ENCODE measurements around the gene LDLRAD4.

Gene LDLRAD4

GRCh38 chr18:13176847-13177246, 41.7 kb upstream of the LDLRAD4 start:
- H3K79me1 ChIP-seq (ENCODE audit: low read depth, low read length) = no peaks in the 10 kb centered on the region
- peak overlapping the region; percentile 10 for H2AK5ac ChIP-seq (ENCODE audit: low read depth, low read length)
- H3K4me3 ChIP-seq (ENCODE audit: low read length in 2 of 2) = no peak overlapping the region
- no peaks in the 10 kb centered on the region for H3K9me3 ChIP-seq (replicated peaks in 1 of 2; ENCODE audit: control insufficient read depth in 2 of 2, insufficient read depth in 1 of 2, low read depth in 1 of 2, low read length in 2 of 2)
- H3K4ac ChIP-seq (ENCODE audit: low read length) = no peak overlapping the region
- no peak overlapping the region for H3K23ac ChIP-seq (ENCODE audit: low read depth, low read length, poor library complexity)
- peaks cover 0 to 4% (median 0%) of the 10 kb centered on the region in 3 experiments for H3K27me3 ChIP-seq (ENCODE audit: control insufficient read depth in 3 of 3, insufficient read depth in 3 of 3, low read depth in 1 of 3, low read length in 3 of 3)
- H3K27ac ChIP-seq (replicated peaks; ENCODE audit: low read length) = no peak overlapping the region
- H3K4me2 ChIP-seq (ENCODE audit: insufficient read depth, low read length, poor library complexity, severe bottlenecking) = no peak overlapping the region
- no CpG with 5 or more reads among the region's 13 CpGs for WGBS, 2 donors (ENCODE audit: extremely low coverage in 2 of 2, insufficient read length in 2 of 2, insufficient replicate concordance in 1 of 2)
- H4K8ac ChIP-seq (ENCODE audit: low read depth, low read length) = no peak overlapping the region
- no peak overlapping the region for H2BK120ac ChIP-seq (ENCODE audit: low read depth, low read length)
- H3K14ac ChIP-seq (ENCODE audit: low read length) = no peak overlapping the region
- H2BK15ac ChIP-seq (ENCODE audit: low read length) = no peak overlapping the region
- no peak overlapping the region for H3K9ac ChIP-seq (ENCODE audit: low read depth, low read length, poor library complexity)
- H2BK12ac ChIP-seq (ENCODE audit: low read length) = no peak overlapping the region
- H3K4me1 ChIP-seq (ENCODE audit: control insufficient read depth in 2 of 2, insufficient read depth in 1 of 2, low read depth in 1 of 2, low read length in 2 of 2) = peaks cover 0 to 2% of the 10 kb centered on the region in 2 donors
- no peaks in the 10 kb centered on the region for H3K36me3 ChIP-seq (replicated peaks in 1 of 2; ENCODE audit: control insufficient read depth in 2 of 2, insufficient read depth in 2 of 2, low read length in 2 of 2)
- peak overlapping the region; percentile 73 for H3K18ac ChIP-seq (ENCODE audit: low read length)
- no peak overlapping the region for H2AFZ ChIP-seq (ENCODE audit: low read length)
- DNase-seq (ENCODE audit: low spot score) = no peak
- H4K91ac ChIP-seq (ENCODE audit: low read depth, low read length, poor library complexity) = no peak overlapping the region
- H2BK5ac ChIP-seq (ENCODE audit: low read length) = no peak overlapping the region

GRCh38 chr18:13178197-13178596, 40.4 kb upstream of the LDLRAD4 start:
- Histone ChIP-seq H3K27ac (replicated peaks; ENCODE audit: low read length) (no peak overlapping the region), H3K14ac (ENCODE audit: low read length) (no peak overlapping the region), H3K4me3 (ENCODE audit: low read length in 2 of 2) (no peak overlapping the region), H3K27me3 (ENCODE audit: control insufficient read depth in 3 of 3, insufficient read depth in 3 of 3, low read depth in 1 of 3, low read length in 3 of 3) (peaks cover 0 to 4% (median 0%) of the 10 kb centered on the region in 3 experiments), H4K8ac (ENCODE audit: low read depth, low read length) (no peak overlapping the region), H4K91ac (ENCODE audit: low read depth, low read length, poor library complexity) (no peak overlapping the region), H3K36me3 (replicated peaks in 1 of 2; ENCODE audit: control insufficient read depth in 2 of 2, insufficient read depth in 2 of 2, low read length in 2 of 2) (no peaks in the 10 kb centered on the region), H3K9ac (ENCODE audit: low read depth, low read length, poor library complexity) (no peak overlapping the region), H3K4me1 (ENCODE audit: control insufficient read depth in 2 of 2, insufficient read depth in 1 of 2, low read depth in 1 of 2, low read length in 2 of 2) (peaks cover 0 to 2% of the 10 kb centered on the region in 2 donors), H3K23ac (ENCODE audit: low read depth, low read length, poor library complexity) (no peak overlapping the region), H2BK120ac (ENCODE audit: low read depth, low read length) (no peak overlapping the region), H2BK15ac (ENCODE audit: low read length) (no peak overlapping the region), H3K18ac (ENCODE audit: low read length) (no peak overlapping the region), H2AFZ (ENCODE audit: low read length) (no peak overlapping the region), H2BK5ac (ENCODE audit: low read length) (no peak overlapping the region), H3K9me3 (replicated peaks in 1 of 2; ENCODE audit: control insufficient read depth in 2 of 2, insufficient read depth in 1 of 2, low read depth in 1 of 2, low read length in 2 of 2) (no peaks in the 10 kb centered on the region), H3K4me2 (ENCODE audit: insufficient read depth, low read length, poor library complexity, severe bottlenecking) (no peak overlapping the region), H3K4ac (ENCODE audit: low read length) (no peak overlapping the region), H2AK5ac (ENCODE audit: low read depth, low read length) (no peak overlapping the region), H3K79me1 (ENCODE audit: low read depth, low read length) (no peaks in the 10 kb centered on the region), H2BK12ac (ENCODE audit: low read length) (no peak overlapping the region)
- WGBS, 2 donors (ENCODE audit: extremely low coverage in 2 of 2, insufficient read length in 2 of 2, insufficient replicate concordance in 1 of 2) = no CpG with 5 or more reads among the region's 7 CpGs
- DNase-seq (ENCODE audit: low spot score) = no peak

GRCh38 chr18:13178976-13179375, 39.6 kb upstream of the LDLRAD4 start:
- Histone ChIP-seq H4K91ac (ENCODE audit: low read depth, low read length, poor library complexity) (no peak overlapping the region), H3K9ac (ENCODE audit: low read depth, low read length, poor library complexity) (no peak overlapping the region), H3K36me3 (replicated peaks in 1 of 2; ENCODE audit: control insufficient read depth in 2 of 2, insufficient read depth in 2 of 2, low read length in 2 of 2) (no peaks in the 10 kb centered on the region), H3K4ac (ENCODE audit: low read length) (no peak overlapping the region), H3K18ac (ENCODE audit: low read length) (no peak overlapping the region), H2BK5ac (ENCODE audit: low read length) (no peak overlapping the region), H3K23ac (ENCODE audit: low read depth, low read length, poor library complexity) (no peak overlapping the region), H3K4me3 (ENCODE audit: low read length in 2 of 2) (no peak overlapping the region), H2BK12ac (ENCODE audit: low read length) (no peak overlapping the region), H3K14ac (ENCODE audit: low read length) (no peak overlapping the region), H3K27ac (replicated peaks; ENCODE audit: low read length) (no peak overlapping the region), H3K9me3 (replicated peaks in 1 of 2; ENCODE audit: control insufficient read depth in 2 of 2, insufficient read depth in 1 of 2, low read depth in 1 of 2, low read length in 2 of 2) (no peaks in the 10 kb centered on the region), H3K4me2 (ENCODE audit: insufficient read depth, low read length, poor library complexity, severe bottlenecking) (no peak overlapping the region), H4K8ac (ENCODE audit: low read depth, low read length) (no peak overlapping the region), H3K4me1 (ENCODE audit: control insufficient read depth in 2 of 2, insufficient read depth in 1 of 2, low read depth in 1 of 2, low read length in 2 of 2) (peaks cover 0 to 2% of the 10 kb centered on the region in 2 donors), H3K27me3 (ENCODE audit: control insufficient read depth in 3 of 3, insufficient read depth in 3 of 3, low read depth in 1 of 3, low read length in 3 of 3) (peaks cover 0 to 2% (median 0%) of the 10 kb centered on the region in 3 experiments), H2BK15ac (ENCODE audit: low read length) (no peak overlapping the region), H3K79me1 (ENCODE audit: low read depth, low read length) (no peaks in the 10 kb centered on the region), H2BK120ac (ENCODE audit: low read depth, low read length) (no peak overlapping the region), H2AFZ (ENCODE audit: low read length) (no peak overlapping the region), H2AK5ac (ENCODE audit: low read depth, low read length) (no peak overlapping the region)
- DNase-seq (ENCODE audit: low spot score) = no peak
- WGBS, 2 donors (ENCODE audit: extremely low coverage in 2 of 2, insufficient read length in 2 of 2, insufficient replicate concordance in 1 of 2) = no CpG with 5 or more reads among the region's 4 CpGs

- peaks cover 0 to 2% of the 10 kb centered on the region in 2 donors for H3K4me1 ChIP-seq (ENCODE audit: control insufficient read depth in 2 of 2, insufficient read depth in 1 of 2, low read depth in 1 of 2, low read length in 2 of 2)
- H3K27ac ChIP-seq (replicated peaks; ENCODE audit: low read length) = no peak overlapping the region
- H4K8ac ChIP-seq (ENCODE audit: low read depth, low read length) = no peak overlapping the region
- H3K9me3 ChIP-seq (replicated peaks in 1 of 2; ENCODE audit: control insufficient read depth in 2 of 2, insufficient read depth in 1 of 2, low read depth in 1 of 2, low read length in 2 of 2) = no peaks in the 10 kb centered on the region
- H3K18ac ChIP-seq (ENCODE audit: low read length) = no peak overlapping the region
- no peak overlapping the region for H3K14ac ChIP-seq (ENCODE audit: low read length)
- no peaks in the 10 kb centered on the region for H3K36me3 ChIP-seq (replicated peaks in 1 of 2; ENCODE audit: control insufficient read depth in 2 of 2, insufficient read depth in 2 of 2, low read length in 2 of 2)
- DNase-seq (ENCODE audit: low spot score) = no peak
- no peak overlapping the region for H3K4ac ChIP-seq (ENCODE audit: low read length)
- H3K79me1 ChIP-seq (ENCODE audit: low read depth, low read length) = no peaks in the 10 kb centered on the region
- no CpG with 5 or more reads among the region's 9 CpGs for WGBS, 2 donors (ENCODE audit: extremely low coverage in 2 of 2, insufficient read length in 2 of 2, insufficient replicate concordance in 1 of 2)
- no peak overlapping the region for H3K23ac ChIP-seq (ENCODE audit: low read depth, low read length, poor library complexity)
- H2AK5ac ChIP-seq (ENCODE audit: low read depth, low read length) = no peak overlapping the region
- no peak overlapping the region for H3K4me3 ChIP-seq (ENCODE audit: low read length in 2 of 2)
- peaks cover 0 to 3% (median under 1%) of the 10 kb centered on the region in 3 experiments for H3K27me3 ChIP-seq (ENCODE audit: control insufficient read depth in 3 of 3, insufficient read depth in 3 of 3, low read depth in 1 of 3, low read length in 3 of 3)
- no peak overlapping the region for H2BK5ac ChIP-seq (ENCODE audit: low read length)
- no peak overlapping the region for H4K91ac ChIP-seq (ENCODE audit: low read depth, low read length, poor library complexity)
- no peak overlapping the region for H2BK12ac ChIP-seq (ENCODE audit: low read length)
- H3K4me2 ChIP-seq (ENCODE audit: insufficient read depth, low read length, poor library complexity, severe bottlenecking) = no peak overlapping the region
- no peak overlapping the region for H3K9ac ChIP-seq (ENCODE audit: low read depth, low read length, poor library complexity)
- no peak overlapping the region for H2BK120ac ChIP-seq (ENCODE audit: low read depth, low read length)
- H2BK15ac ChIP-seq (ENCODE audit: low read length) = no peak overlapping the region
- H2AFZ ChIP-seq (ENCODE audit: low read length) = no peak overlapping the region
Observed at GRCh38 chr18:13179566-13180113, 38.9 kb upstream of the LDLRAD4 start.
